HepG2 (cell line): ENCODE data around the gene KIF23. TPM values are rescaled to one million over a fixed set of nuclear protein-coding genes. Genes with fewer than 3 reads are reported as not detected.

Experiments
- ATAC-seq: fragments of 200-7000 bp; cut with Tn5 transposase; 3 replicates; pipeline ENCODE4 v1.9.1; 2020; ENCODE audit warnings: mild to moderate bottlenecking, moderate library complexity
- BruUV-seq: library from RNA; stranded (reverse); fragments of 400-500 nt; replicated peaks from 2 replicates; lab custom pipeline; 2021; lab: Mats Ljungman, UMichigan
- CTCF ChIA-PET: fragments of 300-600 bp; formaldehyde crosslinking; extraction: SDS; loops from one replicate; lab custom pipeline; 2021; ENCODE audit warnings: low total read pairs, inconsistent platforms, low intra/inter-chr PET ratio; lab: Yijun Ruan, JAX
- POLR2A ChIA-PET: fragments of 350-600 bp; sonication (Branson Sonifier 250); formaldehyde crosslinking; loops from one replicate; lab custom pipeline; 2020; ENCODE audit warnings: antibody characterized with exemption, inconsistent platforms; lab: Yijun Ruan, JAX
- DNase-seq: peaks from one replicate; pipeline ENCODE4 v3.0.0-alpha.2; 2015; ENCODE audit warnings: low spot score
- FAIRE-seq: peaks from 3 replicates; lab custom pipeline; 2011; peaks lifted over from hg19 to GRCh38; lab: Jason Lieb, UNC
- H2AFZ ChIP-seq: one replicate; pipeline ENCODE4 v1.6.1; 2011; ENCODE audit warnings: low read length, inconsistent platforms
- H3K27ac ChIP-seq: fragments of 300-600 bp; 3 replicates; pipeline ENCODE4 v1.8.0; 2011; ENCODE audit warnings: mixed run types, mild to moderate bottlenecking, mixed read lengths, low read length, inconsistent platforms; ENCODE audit not compliant: insufficient read depth; ENCODE audit errors: extremely low read length
- H3K27me3 ChIP-seq, 2 experiments: fragments of 200-600 bp in 1 of 2; 2 replicates in 1 of 2; 3 replicates in 1 of 2; pipeline versions ENCODE4 v1.6.0 to v1.8.0; 2011; ENCODE audit warnings: low read length in 2 of 2, mild to moderate bottlenecking in 2 of 2, moderate library complexity in 2 of 2, inconsistent platforms in 1 of 2; ENCODE audit not compliant: insufficient read depth in 2 of 2, control insufficient read depth in 1 of 2
- H3K36me3 ChIP-seq, 2 experiments: fragments of 200-600 bp in 1 of 2; replicated peaks in 1 of 2; 2 replicates in 1 of 2; 3 replicates in 1 of 2; pipeline versions ENCODE4 v1.5.1 to v1.8.0; 2011; ENCODE audit warnings: low read length in 2 of 2, inconsistent platforms in 1 of 2; ENCODE audit not compliant: insufficient read depth in 2 of 2, control insufficient read depth in 1 of 2
- H3K4me1 ChIP-seq: 2 replicates; pipeline ENCODE4 v1.5.1; 2012; ENCODE audit warnings: low read length, inconsistent platforms; ENCODE audit not compliant: insufficient read depth
- H3K4me2 ChIP-seq: 2 replicates; pipeline ENCODE4 v1.6.0; 2011; ENCODE audit warnings: low read depth, low read length, inconsistent platforms
- H3K4me3 ChIP-seq, 3 experiments: fragments of 200-600 bp in 1 of 3; sonication (generic), shearing (Covaris generic) in 1 of 3; replicated peaks in 1 of 3; 2 replicates each; pipeline ENCODE4 v1.5.1; 2011 to 2016; ENCODE audit warnings: low read length in 3 of 3, inconsistent platforms in 2 of 3, low read depth in 2 of 3, mild to moderate bottlenecking in 2 of 3, control low read depth in 1 of 3, mixed read lengths in 1 of 3; ENCODE audit not compliant: insufficient read depth in 1 of 3
- H3K79me2 ChIP-seq: one replicate; pipeline ENCODE4 v1.6.1; 2011; ENCODE audit warnings: low read length, inconsistent platforms; ENCODE audit not compliant: insufficient read depth
- H3K9ac ChIP-seq: 2 replicates; pipeline ENCODE4 v1.6.0; 2011; ENCODE audit warnings: mild to moderate bottlenecking, low read depth, low read length, inconsistent platforms; ENCODE audit not compliant: insufficient read depth
- H3K9me3 ChIP-seq: 2 replicates; pipeline ENCODE4 v1.5.1; 2012; ENCODE audit warnings: mild to moderate bottlenecking, low read length
- H4K20me1 ChIP-seq: 2 replicates; pipeline ENCODE4 v1.6.0; 2011; ENCODE audit warnings: inconsistent platforms, mild to moderate bottlenecking, low read length, moderate library complexity; ENCODE audit not compliant: insufficient read depth
- KLF16 ChIP-seq, 2 experiments: sonication (generic) in 1 of 2; formaldehyde crosslinking in 1 of 2; IDR thresholded peaks; 2 replicates each; pipeline versions ENCODE4 v1.6.1 to v1.8.0; 2016 to 2023; ENCODE audit warnings: missing genetic modification reagents in 2 of 2, missing compliant biosample characterization in 1 of 2
- POLR2AphosphoS5 ChIP-seq: IDR thresholded peaks from 2 replicates; pipeline ENCODE4 v1.6.1; 2012; ENCODE audit warnings: low read depth, low read length
- SOX5 ChIP-seq: IDR thresholded peaks from 2 replicates; pipeline ENCODE4 v1.6.1; 2016; ENCODE audit warnings: borderline replicate concordance
- TCF12 ChIP-seq, 2 experiments: fragments of 450-650 bp in 1 of 2; sonication (generic) in 1 of 2; formaldehyde crosslinking in 1 of 2; IDR thresholded peaks; 2 replicates each; pipeline versions ENCODE4 v1.6.1 to v1.8.0; 2017 to 2022; ENCODE audit warnings: antibody characterized with exemption in 1 of 2, mild to moderate bottlenecking in 1 of 2, missing genetic modification reagents in 1 of 2, moderate library complexity in 1 of 2
- ZFP62 ChIP-seq: sonication (generic); formaldehyde crosslinking; IDR thresholded peaks from 2 replicates; pipeline ENCODE4 v1.4.0; 2020; ENCODE audit warnings: missing genetic modification reagents
- ZMYM3 ChIP-seq: sonication (generic); formaldehyde crosslinking; IDR thresholded peaks from 2 replicates; pipeline ENCODE4 v1.5.1; 2020; ENCODE audit warnings: mild to moderate bottlenecking, missing genetic modification reagents
- ZNF577 ChIP-seq: sonication (generic); formaldehyde crosslinking; IDR thresholded peaks from 2 replicates; pipeline ENCODE4 v1.4.0; 2020; ENCODE audit warnings: mild to moderate bottlenecking, low read depth, missing genetic modification reagents, borderline replicate concordance
- WGBS: methylation state at CpG from one replicate; pipeline ENCODE4 v1.1.6; 2017; ENCODE audit warnings: low lambda C conversion rate; 5-methylcytosine and 5-hydroxymethylcytosine counted together
- in situ Hi-C: cut with HindIII; loops from 2 replicates; pipeline ENCODE4 v1.10.0; 2017; ENCODE audit warnings: low pct_unique_long_range_greater_than_20kb; ENCODE audit not compliant: extremely low pct_ligation_motif_present
- intact Hi-C: fragments of 100-400 bp; cut with micrococcal nuclease; formaldehyde crosslinking; loops from one replicate; pipeline ENCODE4 v1.10.0; 2022; ENCODE audit not compliant: unreplicated experiment
- polyA plus RNA-seq, 8 experiments: library from polyadenylated mRNA; depleted of rRNA in 3 of 8; stranded (reverse) in 7 of 8; unstranded in 1 of 8; fragments of >200 nt; fragmentation: Illumina TruSeq in 4 of 8; extraction: Trizol in 4 of 8; gene quantifications; 2 replicates each; pipeline versions ENCODE4 v1.2.1 to v1.2.3, GENCODE V29; 2011 to 2016; ENCODE audit warnings: low read depth in 4 of 8, missing spikeins in 1 of 8, mixed read lengths in 1 of 8; ENCODE audit not compliant: insufficient read depth in 1 of 8
- total RNA-seq, 5 experiments: library from RNA; depleted of rRNA; stranded (reverse); fragments of >200 nt; fragmentation: Illumina TruSeq; extraction: Trizol; gene quantifications; 2 replicates each; pipeline ENCODE4 v1.2.3, GENCODE V29; 2016; ENCODE audit warnings: low read depth in 1 of 5
- TF ChIP-seq, protein P1 (sequence below): IDR thresholded peaks from 2 replicates; pipeline ENCODE4 v1.6.1; 2012; ENCODE audit warnings: low read depth, low read length, improper control_type of control experiment

The KIF23 gene
- total and polyA plus RNA-seq, 2 of the 13 experiments (the other 11 are each of a cell fraction or from before 2014, with no cell fraction given): 11.3 to 38.1 TPM

GRCh38 chr15:69424748-69425413 is 10.7 kb downstream of the KIF23 start:
- in situ Hi-C loops (no loop called here), intact Hi-C loops (no loop called here)
- ChIA-PET POLR2A (no interaction called here), CTCF (no interaction called here)
- Histone ChIP-seq H4K20me1 (no peaks in the 10 kb centered on the region), H3K4me1 (no peaks in the 10 kb centered on the region), H3K9ac (no peak overlapping the region), H3K36me3 (peaks cover 10 to 64% of the 10 kb centered on the region in 2 experiments), H3K27me3 (no peaks in the 10 kb centered on the region), H3K4me3 (no peak overlapping the region), H3K79me2 (no peaks in the 10 kb centered on the region), H3K27ac (no peak overlapping the region), H3K4me2 (no peak overlapping the region), H3K9me3 (no peaks in the 10 kb centered on the region), H2AFZ (no peak overlapping the region)
- 100% methylated on average over 1 of the region's 1 CpG for WGBS
- TF ChIP-seq TCF12 (IDR thresholded peaks at IDR 0.05) (no peak), TCF12 (CRISPR knock-in tag; IDR thresholded peaks at IDR 0.05) (no peak)
- no peak for ATAC-seq
- DNase-seq: no peak
- BruUV-seq: no TSS peak
- no peak for FAIRE-seq

DNA sequence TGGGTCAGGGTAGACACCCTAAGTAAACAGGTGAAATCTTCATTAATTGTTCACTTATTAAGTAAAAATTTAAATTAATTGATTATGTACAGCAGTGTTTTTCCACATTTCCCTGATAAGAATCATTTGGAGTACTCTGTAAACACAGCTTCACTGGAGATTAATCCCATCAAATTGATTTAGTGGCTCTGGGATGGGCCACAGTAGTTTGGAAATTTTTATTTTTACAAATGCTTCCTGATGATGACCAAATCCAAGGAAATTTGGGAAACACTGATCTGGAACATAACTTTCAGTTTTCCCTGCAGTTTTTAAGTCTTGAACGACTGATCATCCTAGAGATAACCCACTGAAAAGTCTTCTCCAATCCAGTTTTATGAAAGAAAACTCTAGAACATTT is 19.7 kb downstream of the KIF23 start:
- H2AFZ ChIP-seq: no peak overlapping the region
- FAIRE-seq: no peak
- H3K79me2 ChIP-seq: no peaks in the 10 kb centered on the region
- H3K9ac ChIP-seq: no peak overlapping the region
- no peaks in the 10 kb centered on the region for H3K27me3 ChIP-seq
- H3K27ac ChIP-seq: no peak overlapping the region
- no peak overlapping the region for H3K4me2 ChIP-seq
- H3K4me3 ChIP-seq: no peak overlapping the region
- no peaks in the 10 kb centered on the region for H3K9me3 ChIP-seq
- no peaks in the 10 kb centered on the region for H4K20me1 ChIP-seq
- no peak for ATAC-seq
- in situ Hi-C loops (no loop called here), intact Hi-C loops (no loop called here)
- 95% methylated on average over 1 of the region's 1 CpG for WGBS
- no TSS peak for BruUV-seq
- no peaks in the 10 kb centered on the region for H3K4me1 ChIP-seq
- peaks cover 13 to 58% of the 10 kb centered on the region in 2 experiments for H3K36me3 ChIP-seq
- ChIA-PET POLR2A (no interaction called here), CTCF (no interaction called here)
- no peak for DNase-seq
- TF ChIP-seq ZFP62 (CRISPR knock-in tag): no peak
- TF ChIP-seq SOX5: no peak
- TF ChIP-seq, protein P1, sequence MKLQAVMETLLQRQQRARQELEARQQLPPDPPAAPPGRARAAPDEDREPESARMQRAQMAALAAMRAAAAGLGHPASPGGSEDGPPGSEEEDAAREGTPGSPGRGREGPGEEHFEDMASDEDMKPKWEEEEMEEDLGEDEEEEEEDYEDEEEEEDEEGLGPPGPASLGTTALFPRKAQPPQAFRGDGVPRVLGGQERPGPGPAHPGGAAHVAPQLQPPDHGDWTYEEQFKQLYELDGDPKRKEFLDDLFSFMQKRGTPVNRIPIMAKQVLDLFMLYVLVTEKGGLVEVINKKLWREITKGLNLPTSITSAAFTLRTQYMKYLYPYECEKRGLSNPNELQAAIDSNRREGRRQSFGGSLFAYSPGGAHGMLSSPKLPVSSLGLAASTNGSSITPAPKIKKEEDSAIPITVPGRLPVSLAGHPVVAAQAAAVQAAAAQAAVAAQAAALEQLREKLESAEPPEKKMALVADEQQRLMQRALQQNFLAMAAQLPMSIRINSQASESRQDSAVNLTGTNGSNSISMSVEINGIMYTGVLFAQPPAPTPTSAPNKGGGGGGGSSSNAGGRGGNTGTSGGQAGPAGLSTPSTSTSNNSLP: no peak
- TF ChIP-seq ZMYM3 (CRISPR knock-in tag): no peak
- TF ChIP-seq POLR2AphosphoS5: no peak
- no peak for TF ChIP-seq ZNF577 (CRISPR knock-in tag)
- TF ChIP-seq KLF16 (CRISPR knock-in tag; IDR thresholded peaks at IDR 0.05): no peak
